Parathyroid adenoma (tissue), 2 donors: ENCODE results near the gene DNAH10.

ENCODE experiments used
- H2AFZ ChIP-seq: fragments of 300-600 bp; sonication (generic); one replicate; pipeline ENCODE4 v1.7.0; 2017; ENCODE audit warnings: antibody characterized with exemption, mild to moderate bottlenecking
- H3K27ac ChIP-seq: fragments of 300-600 bp; sonication (generic); one replicate; pipeline ENCODE4 v1.7.0; 2017
- H3K27me3 ChIP-seq: fragments of 300-600 bp; sonication (generic); one replicate; pipeline ENCODE4 v1.7.0; 2017; ENCODE audit warnings: low read length; ENCODE audit not compliant: control insufficient read depth, insufficient read depth
- H3K36me3 ChIP-seq: fragments of 300-600 bp; sonication (generic); one replicate; pipeline ENCODE4 v1.7.0; 2017; ENCODE audit warnings: low read length; ENCODE audit not compliant: control insufficient read depth, insufficient read depth
- H3K4me1 ChIP-seq: fragments of 300-600 bp; sonication (generic); one replicate; pipeline ENCODE4 v1.7.0; 2017; ENCODE audit warnings: control low read depth
- H3K4me2 ChIP-seq: fragments of 300-600 bp; sonication (generic); one replicate; pipeline ENCODE4 v1.7.0; 2017; ENCODE audit warnings: low read length
- H3K4me3 ChIP-seq: fragments of 300-600 bp; sonication (generic); one replicate; pipeline ENCODE4 v1.7.0; 2017; ENCODE audit warnings: low read depth, low read length
- H3K79me2 ChIP-seq: fragments of 300-600 bp; sonication (generic); one replicate; pipeline ENCODE4 v1.7.0; 2017; ENCODE audit warnings: control low read depth
- H3K9ac ChIP-seq: fragments of 300-600 bp; sonication (generic); one replicate; pipeline ENCODE4 v1.7.0; 2017; ENCODE audit warnings: mild to moderate bottlenecking
- H3K9me3 ChIP-seq: fragments of 300-600 bp; sonication (generic); one replicate; pipeline ENCODE4 v1.7.0; 2017; ENCODE audit warnings: low read length; ENCODE audit not compliant: control insufficient read depth
- CTCF ChIP-seq: fragments of 300-600 bp; sonication (generic); IDR thresholded peaks from one replicate; pipeline ENCODE4 v1.7.0; 2017; ENCODE audit warnings: antibody characterized with exemption, mild to moderate bottlenecking
- donor health status: primary hyperparathyroidism.

The DNAH10 gene

DNA sequence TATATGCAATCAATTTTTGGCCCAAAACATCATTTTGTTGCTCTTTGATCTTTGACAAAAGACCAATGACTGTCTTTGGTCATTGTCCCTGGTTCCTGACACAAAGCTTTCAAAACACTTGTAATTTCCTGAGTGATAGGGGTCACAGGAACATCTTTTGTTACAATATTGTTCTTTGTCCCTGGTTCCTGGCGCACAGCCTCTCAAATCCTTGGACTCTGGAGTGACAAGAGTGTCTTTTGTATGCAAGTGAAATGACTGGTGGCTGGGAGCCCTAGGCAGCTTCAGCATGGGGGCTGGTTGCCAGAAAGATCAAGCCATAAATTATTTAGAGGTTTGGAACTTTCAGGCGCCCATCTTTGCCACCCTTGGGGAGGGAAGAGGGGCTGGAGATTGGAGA is 53.9 kb downstream of the DNAH10 start:
- Histone ChIP-seq H3K9me3 (no peaks in the 10 kb centered on the region), H3K27ac (no peak overlapping the region), H2AFZ (no peak overlapping the region), H3K4me3 (no peak overlapping the region), H3K79me2 (no peaks in the 10 kb centered on the region), H3K9ac (no peak overlapping the region), H3K36me3 (no peaks in the 10 kb centered on the region), H3K4me1 (no peaks in the 10 kb centered on the region), H3K27me3 (no peaks in the 10 kb centered on the region), H3K4me2 (no peak overlapping the region)
- no peak for TF ChIP-seq CTCF

DNA sequence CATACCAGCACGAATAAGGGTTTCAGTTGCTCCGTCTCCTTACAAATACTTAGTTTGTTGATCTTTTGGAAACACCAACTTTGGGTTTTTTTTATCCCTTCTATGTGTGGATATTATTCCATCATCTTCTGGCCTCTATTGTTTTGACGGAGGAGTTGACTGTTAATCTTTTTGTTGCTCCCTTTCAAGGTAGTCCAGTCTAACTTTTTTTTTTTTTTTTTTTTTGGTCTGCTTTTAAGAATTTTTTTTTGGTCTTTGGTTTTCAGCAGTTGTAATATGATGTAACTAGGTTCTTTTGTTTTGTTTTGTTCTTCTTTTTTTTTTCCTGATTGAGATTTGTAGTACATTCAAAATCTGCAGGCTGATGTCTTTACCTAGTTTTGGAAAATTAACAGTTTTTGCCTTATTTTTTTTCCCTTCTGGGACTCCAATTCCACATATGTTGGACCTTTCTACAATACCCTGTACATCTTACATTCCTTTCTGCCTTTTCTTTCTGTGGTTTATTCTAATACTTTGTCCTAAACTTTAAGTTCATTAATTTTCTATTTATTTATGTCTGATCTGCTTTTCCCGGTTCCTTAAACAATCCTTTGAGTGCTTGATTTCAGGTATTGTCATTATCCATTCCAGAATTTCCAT is 54.9 kb downstream of the DNAH10 start:
- Histone ChIP-seq H3K4me1 (no peaks in the 10 kb centered on the region), H3K27ac (no peak overlapping the region), H3K9ac (no peak overlapping the region), H3K4me2 (no peak overlapping the region), H2AFZ (no peak overlapping the region), H3K9me3 (no peaks in the 10 kb centered on the region), H3K36me3 (no peaks in the 10 kb centered on the region), H3K79me2 (no peaks in the 10 kb centered on the region), H3K4me3 (no peak overlapping the region), H3K27me3 (no peaks in the 10 kb centered on the region)
- no peak for TF ChIP-seq CTCF

- Histone ChIP-seq H3K4me2 (no peak overlapping the region), H2AFZ (no peak overlapping the region), H3K4me3 (no peak overlapping the region), H3K9me3 (no peaks in the 10 kb centered on the region), H3K27me3 (no peaks in the 10 kb centered on the region), H3K27ac (no peak overlapping the region), H3K36me3 (no peaks in the 10 kb centered on the region), H3K4me1 (no peaks in the 10 kb centered on the region), H3K79me2 (no peaks in the 10 kb centered on the region), H3K9ac (no peak overlapping the region)
- no peak for TF ChIP-seq CTCF
Measured at GRCh38 chr12:123822804-123823203, 60.7 kb downstream of the DNAH10 start.

- H3K4me3 ChIP-seq: no peak overlapping the region
Measured at GRCh38 chr12:123828120-123828519, 66.0 kb downstream of the DNAH10 start.

More at GRCh38 chr12:123828120-123828519, 66.0 kb downstream of the DNAH10 start:
- TF ChIP-seq CTCF: no peak
- no peaks in the 10 kb centered on the region for H3K79me2 ChIP-seq
- H2AFZ ChIP-seq: no peak overlapping the region
- H3K27ac ChIP-seq: no peak overlapping the region
- no peak overlapping the region for H3K9ac ChIP-seq
- no peaks in the 10 kb centered on the region for H3K9me3 ChIP-seq
- no peaks in the 10 kb centered on the region for H3K4me1 ChIP-seq
- no peaks in the 10 kb centered on the region for H3K36me3 ChIP-seq
- no peaks in the 10 kb centered on the region for H3K27me3 ChIP-seq
- H3K4me2 ChIP-seq: no peak overlapping the region
